GM19467 (cell line): ENCODE measurements around the gene CARM1.

Source experiments
- ATAC-seq: cut with Tn5 transposase; IDR thresholded peaks from one replicate; pipeline ENCODE4 v1.9.1; 2021; ENCODE audit warnings: mild to moderate bottlenecking, moderate library complexity; ENCODE audit not compliant: unreplicated experiment

The CARM1 gene

DNA sequence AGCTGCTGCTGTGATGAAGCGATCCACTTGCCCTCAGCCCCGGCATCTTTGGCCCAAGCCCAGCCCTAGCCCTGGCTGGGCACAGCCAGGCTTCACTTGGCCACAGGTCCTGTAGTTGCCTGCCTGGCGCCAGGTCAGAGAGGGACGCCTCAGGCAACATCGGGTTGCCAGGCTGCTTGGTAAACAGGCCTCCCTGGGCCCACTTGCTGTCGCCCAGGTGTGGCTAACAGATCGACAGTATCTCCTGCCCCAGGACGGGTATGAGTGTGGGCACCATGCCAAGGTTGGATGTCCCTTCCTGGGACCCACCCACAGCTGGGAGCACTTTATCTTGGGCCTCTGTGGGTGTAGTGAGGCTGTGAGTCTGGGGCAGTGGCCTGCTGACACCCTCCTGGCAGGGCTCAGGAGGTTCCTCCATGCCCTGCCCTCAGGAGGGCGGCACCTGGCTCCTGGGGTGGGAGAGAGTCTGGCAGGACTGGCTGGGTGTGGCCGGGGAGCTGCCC, 27.8 kb downstream of the CARM1 start:
- ATAC-seq: no peak

DNA sequence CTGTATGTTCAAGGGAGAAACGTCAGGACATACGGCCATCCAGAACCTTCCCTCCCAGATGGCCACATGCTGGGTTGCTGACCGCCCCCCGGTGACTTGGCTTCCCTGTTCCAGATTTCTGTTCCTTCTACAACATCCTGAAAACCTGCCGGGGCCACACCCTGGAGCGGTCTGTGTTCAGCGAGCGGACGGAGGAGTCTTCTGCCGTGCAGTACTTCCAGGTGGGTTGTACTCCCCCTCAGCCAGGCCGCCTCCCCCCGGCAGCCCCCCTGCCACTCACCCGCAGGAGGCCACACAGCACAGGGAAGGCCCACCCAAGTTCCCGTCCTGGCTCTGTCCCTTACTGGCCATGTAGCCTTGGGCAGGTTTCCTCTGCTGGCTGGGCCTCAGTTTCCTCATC, 36.6 kb downstream of the CARM1 start:
- ATAC-seq: no peak

DNA sequence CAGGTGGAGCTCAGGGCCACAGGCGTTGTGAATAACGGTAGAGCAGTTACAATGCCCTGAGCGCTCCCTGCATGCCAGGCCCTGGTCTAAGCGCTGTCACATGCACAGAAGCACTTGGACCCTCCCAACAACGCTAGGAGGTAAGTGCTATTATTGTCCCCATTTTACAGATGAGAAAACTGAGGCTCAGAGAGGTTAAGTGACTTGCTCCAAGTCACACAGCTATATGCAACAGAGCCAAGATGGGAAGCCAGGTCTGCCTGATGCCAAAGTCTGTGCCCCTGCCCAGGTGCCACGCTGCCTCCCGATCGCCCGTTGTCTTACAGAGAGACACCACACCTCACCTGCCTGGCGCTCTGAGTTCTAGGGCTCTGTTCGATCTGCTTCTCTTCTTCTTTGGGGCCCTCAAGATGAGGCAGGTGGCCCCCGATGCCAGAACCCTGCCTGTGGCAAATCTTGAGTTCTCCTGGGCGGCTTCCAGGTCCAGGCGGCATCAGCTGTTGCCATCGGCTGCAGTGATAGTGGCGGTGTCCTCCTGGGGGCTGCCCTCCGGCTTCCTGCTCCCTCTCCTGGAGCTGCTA, 37.1 kb downstream of the CARM1 start:
- no peak for ATAC-seq

DNA sequence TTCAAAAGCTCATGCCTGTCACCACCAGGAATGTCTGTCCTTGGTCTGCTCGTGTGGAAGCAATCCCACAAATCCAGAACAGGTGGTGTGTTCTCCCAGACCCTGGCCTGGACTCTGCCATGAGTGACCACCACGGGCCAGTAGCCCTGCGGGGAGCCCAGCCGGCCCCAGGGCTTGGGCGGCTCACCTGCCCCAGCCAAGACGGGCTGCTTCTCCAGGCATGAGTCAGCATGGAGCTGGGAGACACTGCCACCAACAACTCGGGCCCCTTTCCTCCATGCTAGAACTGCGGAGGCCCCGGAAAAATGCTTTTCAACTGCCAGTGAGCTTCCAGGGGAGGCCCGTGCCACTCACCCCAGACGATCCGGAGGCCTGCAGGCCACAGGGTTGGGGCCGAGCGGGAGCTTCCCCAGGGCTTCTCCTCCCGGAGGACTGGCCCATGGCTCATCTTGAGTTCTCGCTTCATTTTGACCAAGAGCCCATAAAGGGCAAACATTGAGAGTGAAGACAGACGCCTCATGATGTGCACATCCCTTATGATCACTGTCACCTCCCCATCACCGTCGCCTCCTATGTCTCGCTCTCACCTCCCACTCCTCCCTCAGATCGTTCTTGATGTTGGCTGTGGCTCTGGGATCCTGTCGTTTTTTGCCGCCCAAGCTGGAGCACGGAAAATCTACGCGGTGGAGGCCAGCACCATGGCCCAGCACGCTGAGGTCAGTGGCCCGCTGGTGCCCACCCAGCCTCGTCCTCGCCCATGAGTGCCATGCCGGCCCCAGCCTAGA, 40.4 kb downstream of the CARM1 start:
- no peak for ATAC-seq

DNA sequence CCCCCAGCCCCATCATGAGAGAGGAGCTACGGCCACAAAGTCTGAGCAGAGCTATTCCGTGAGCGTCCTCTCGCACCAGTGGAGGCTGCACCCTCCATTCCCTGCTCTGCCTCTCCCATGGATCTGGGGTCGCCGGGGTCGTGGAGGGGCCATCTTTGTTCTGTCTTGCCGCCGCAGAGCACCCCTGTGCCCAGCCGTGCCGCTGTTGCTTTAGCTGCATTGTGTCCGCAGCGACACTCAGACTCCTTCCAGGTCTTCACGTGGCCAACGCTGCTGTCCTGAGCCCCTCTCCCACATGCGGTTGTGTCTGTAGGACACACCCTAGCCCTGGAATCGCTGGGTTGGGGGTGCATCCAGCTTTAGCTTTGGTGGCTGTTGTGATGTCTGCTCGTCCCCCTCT, 41.3 kb downstream of the CARM1 start:
- ATAC-seq: no peak

DNA sequence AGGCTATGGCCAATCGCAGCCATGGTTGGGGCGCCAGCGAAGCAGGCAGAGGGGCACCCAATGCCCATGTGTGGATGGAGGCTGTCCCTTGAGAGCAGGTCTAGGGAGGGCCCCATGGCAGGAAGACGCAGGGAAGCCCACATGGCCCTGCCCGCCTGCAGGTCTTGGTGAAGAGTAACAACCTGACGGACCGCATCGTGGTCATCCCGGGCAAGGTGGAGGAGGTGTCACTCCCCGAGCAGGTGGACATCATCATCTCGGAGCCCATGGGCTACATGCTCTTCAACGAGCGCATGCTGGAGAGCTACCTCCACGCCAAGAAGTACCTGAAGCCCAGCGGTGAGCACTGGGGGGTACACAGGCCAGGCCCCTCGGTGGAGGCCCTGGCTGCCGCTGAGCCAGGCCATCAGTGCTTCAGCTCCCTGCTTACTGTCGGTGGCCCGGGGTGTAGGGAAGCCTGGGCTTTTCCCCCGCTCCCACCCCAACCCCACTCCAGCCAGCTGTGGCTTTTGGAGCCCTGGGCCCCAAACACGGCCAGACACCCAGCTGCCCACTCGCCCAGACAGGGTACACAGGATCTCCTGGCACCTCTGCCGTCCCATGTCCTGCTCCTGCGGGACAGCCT, 42.5 kb downstream of the CARM1 start:
- ATAC-seq: no peak

DNA sequence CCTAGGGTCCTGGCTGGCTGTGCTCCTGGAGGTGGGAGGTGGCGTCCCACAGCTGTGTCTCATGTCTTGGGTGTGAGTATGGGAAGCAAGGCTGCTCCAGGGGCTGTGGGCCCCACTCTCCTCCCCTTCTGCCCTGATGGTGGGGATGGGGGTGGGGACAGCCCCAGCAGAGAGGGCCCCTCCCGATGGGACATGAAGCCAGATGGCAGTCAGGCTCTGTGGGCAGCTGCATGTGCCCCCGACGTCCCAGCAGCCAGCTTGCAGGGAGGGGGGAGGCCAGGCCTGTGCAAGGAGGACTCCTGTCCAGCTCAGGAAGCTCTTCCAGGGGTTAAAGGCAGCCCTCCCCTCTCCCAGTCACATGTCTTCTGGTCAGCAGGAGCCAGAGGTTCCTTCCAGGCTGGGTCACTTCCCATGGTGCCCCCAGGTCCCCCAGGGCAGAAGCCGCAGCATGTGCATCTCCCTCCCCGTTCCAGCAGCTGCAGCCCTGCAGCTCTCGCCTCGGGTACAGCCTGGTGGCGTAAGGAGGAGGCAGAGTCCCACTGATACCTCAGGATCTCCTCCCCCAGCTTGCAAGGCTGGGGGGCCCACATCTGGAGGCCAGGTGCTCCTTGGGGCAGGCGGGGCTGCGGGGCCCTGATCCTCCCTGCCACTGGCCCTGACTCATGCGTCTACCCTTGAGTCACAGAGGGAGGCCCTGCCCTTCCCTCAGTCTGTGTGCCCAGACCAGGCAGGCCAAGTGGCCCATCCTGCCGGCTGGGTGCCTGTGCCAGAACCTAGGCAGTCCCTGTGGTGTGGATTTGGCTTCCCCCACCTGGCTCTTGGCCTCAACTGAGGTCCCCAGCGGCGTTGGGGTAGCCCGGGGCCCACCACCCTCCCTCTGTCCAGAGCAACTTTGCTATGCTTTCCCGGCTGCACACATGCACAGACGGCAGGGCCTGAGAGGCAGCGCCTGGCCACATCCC, 44.1 kb downstream of the CARM1 start:
- no peak for ATAC-seq

DNA sequence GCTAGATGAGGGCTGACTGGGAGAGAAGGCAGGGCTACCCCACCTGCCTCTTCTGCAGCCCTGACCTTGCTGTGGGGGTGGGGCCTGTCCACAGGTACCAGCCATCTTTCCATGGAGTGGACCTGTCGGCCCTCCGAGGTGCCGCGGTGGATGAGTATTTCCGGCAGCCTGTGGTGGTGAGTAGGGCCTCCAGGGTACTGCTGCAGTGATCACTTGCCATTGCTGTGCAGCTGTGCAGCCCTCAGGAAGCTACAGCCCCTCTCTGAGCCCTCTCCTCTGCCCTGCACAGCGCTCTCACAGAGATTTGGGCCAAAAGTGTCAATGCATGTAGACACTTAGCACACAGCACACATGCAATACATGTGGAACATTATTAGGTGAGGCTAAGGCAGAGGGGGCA, 45.2 kb downstream of the CARM1 start:
- no peak for ATAC-seq

DNA sequence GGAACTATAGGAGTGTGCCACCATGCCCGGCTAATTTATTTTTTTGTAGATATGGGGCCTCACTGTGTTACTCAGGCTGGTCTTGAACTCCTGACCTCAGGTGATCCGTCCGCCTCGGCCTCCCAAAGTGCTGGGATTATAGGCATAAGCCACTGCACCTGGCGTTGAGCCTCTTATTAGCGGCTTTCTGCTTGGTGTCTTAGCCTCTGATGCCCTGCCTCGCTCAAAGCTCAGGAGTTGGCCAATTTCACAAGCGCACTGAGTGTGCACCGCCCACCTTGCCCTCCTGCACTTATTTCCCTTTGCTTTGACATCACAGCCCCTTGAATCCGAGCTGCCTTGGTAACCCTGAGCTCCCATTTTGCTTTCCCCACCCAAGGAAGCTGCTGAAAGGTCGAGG, 47.0 kb downstream of the CARM1 start:
- no peak for ATAC-seq

DNA sequence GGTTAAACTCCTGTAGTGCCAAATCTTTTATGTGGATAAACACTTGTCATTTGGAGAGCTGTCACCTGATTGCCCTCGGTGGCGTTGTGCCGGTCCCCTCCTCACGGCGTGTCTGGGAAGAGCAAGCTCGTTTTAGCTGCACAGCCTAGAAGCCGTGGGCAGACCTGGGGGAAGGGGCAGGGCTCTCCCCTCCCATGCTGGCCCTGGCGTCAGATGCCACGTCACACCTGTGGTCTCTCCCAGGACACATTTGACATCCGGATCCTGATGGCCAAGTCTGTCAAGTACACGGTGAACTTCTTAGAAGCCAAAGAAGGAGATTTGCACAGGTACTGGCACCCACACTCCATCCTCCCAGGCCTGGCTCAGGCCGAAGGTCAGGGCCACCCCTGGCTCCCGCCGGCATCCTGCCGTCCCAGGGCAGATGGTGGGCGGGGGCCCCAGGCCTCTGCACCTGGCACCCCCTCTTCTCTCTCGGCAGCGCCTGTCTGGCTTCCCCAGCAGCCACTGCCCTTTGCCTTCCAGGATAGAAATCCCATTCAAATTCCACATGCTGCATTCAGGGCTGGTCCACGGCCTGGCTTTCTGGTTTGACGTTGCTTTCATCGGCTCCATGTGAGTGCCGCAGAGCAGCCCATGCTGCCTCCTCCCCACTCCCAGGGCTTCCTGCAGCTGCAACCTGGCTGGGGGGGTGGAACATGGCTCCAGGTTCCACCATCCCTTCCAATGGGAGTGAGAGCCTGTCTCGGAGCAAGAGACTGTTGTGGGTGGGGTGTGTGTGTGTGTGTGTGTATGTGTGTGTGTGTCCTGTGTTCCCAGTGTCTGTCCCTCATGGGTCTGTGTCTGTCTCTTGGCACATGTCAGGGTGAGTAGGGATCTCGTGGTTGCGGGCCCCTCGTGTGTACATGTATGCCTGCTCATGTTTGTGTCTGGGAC, 48.3 kb downstream of the CARM1 start:
- no peak for ATAC-seq

DNA sequence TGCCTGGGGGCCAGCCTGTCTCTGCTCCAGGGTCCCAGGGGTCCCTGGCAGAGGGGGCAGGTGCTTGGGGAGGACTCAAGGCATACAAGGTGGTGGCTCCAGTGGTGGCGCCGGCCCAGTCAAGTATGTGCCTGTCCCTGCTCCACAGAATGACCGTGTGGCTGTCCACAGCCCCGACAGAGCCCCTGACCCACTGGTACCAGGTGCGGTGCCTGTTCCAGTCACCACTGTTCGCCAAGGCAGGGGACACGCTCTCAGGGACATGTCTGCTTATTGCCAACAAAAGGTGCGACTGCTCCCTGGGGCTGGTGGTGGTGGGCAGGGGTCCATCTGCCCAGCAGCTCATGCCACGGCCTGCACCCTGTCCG, 48.9 kb downstream of the CARM1 start:
- ATAC-seq: no peak

DNA sequence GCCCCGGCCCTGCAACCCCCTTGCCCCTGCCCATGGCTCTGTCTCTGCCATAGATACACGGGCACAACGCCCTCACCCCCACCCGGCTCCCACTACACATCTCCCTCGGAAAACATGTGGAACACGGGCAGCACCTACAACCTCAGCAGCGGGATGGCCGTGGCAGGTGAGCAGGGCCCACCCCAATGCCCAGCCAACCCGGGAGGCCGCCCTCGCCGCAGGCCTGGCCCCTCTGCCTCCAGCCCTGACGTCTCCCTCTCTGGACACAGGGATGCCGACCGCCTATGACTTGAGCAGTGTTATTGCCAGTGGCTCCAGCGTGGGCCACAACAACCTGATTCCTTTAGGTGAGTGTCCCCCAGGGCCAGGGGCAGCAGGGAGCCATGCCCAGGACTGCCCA, 49.4 kb downstream of the CARM1 start:
- no peak for ATAC-seq

DNA sequence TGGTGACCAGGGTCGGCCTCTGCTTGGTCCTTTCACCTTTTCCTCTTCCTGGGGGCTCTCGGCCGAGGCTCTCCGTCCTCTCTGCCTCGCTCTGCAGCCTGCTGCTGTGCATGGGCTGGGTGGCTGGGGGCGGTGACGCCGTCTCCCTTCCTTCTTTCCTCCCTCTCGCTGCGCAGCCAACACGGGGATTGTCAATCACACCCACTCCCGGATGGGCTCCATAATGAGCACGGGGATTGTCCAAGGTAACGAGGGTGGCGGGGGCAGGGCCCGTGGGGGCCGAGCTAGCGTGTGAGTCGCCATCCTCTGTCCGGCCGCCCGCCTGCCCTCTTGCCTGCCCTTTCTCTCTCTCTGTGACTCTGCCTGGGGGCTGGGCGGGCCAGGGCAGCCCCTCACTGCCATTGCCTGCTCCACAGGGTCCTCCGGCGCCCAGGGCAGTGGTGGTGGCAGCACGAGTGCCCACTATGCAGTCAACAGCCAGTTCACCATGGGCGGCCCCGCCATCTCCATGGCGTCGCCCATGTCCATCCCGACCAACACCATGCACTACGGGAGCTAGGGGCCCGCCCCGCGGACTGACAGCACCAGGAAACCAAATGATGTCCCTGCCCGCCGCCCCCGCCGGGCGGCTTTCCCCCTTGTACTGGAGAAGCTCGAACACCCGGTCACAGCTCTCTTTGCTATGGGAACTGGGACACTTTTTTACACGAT, 50.0 kb downstream of the CARM1 start:
- ATAC-seq: no peak

DNA sequence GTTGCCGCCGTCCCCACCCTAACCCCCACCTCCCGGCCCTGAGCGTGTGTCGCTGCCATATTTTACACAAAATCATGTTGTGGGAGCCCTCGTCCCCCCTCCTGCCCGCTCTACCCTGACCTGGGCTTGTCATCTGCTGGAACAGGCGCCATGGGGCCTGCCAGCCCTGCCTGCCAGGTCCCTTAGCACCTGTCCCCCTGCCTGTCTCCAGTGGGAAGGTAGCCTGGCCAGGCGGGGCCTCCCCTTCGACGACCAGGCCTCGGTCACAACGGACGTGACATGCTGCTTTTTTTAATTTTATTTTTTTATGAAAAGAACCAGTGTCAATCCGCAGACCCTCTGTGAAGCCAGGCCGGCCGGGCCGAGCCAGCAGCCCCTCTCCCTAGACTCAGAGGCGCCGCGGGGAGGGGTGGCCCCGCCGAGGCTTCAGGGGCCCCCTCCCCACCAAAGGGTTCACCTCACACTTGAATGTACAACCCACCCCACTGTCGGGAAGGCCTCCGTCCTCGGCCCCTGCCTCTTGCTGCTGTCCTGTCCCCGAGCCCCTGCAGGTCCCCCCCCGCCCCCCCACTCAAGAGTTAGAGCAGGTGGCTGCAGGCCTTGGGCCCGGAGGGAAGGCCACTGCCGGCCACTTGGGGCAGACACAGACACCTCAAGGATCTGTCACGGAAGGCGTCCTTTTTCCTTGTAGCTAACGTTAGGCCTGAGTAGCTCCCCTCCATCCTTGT, 50.7 kb downstream of the CARM1 start:
- no peak for ATAC-seq

DNA sequence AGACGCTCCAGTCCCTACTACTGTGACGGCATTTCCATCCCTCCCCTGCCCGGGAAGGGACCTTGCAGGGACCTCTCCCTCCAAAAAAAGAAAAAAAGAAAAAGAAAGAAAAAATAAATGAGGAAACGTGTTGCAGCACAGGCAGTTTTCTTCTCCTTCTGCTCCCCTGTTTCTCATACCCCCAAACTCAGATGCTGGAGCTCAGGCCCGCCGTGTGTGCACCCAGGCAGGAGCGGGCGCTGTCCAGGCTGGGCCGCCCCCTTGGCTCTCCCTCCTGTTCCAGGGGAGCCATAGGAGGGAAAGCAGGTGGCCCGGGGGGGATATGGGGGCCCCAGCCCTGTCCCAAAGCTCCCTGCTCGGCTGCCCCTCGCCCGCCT, 51.3 kb downstream of the CARM1 start:
- ATAC-seq: no peak

DNA sequence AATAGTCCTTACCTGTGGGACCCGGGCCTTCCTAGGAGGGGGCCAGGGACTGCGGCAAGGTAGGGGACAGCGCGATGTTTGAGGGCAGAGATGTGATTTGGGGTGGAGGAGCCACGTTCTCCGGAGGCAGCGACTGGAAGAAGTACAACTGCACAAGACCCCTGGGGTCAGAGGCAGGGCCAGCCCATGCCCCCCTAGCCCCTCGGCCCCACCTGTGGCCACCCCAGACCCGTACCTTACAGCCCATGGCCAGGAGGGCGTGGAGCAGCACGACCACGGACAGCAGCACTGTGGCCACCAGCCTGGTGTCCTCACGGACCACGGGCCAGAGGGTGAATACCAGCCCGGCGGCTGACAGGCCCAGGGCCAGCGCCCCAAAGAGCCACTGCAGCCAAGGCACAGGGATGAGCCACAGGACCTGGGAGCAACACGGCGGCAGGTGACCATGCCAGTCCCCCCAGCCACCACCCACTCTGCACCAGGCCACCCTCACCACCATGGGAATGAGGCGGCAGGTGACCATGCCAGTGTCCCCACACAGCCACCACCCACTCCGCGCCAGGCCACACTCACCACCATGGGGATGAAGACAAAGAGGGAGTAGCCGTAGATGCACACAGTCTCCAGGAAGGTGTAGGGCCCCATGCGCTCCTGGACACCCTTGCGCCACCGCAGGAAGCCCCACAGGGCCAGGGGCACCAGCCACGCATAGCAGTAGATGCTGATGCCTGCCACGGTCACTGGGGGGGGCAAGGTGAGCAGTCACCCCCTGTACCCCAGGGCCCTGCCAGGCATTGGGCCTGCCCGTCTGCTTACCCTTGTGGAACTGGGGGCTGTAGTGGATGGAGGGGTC, 52.1 kb downstream of the CARM1 start:
- no peak for ATAC-seq

DNA sequence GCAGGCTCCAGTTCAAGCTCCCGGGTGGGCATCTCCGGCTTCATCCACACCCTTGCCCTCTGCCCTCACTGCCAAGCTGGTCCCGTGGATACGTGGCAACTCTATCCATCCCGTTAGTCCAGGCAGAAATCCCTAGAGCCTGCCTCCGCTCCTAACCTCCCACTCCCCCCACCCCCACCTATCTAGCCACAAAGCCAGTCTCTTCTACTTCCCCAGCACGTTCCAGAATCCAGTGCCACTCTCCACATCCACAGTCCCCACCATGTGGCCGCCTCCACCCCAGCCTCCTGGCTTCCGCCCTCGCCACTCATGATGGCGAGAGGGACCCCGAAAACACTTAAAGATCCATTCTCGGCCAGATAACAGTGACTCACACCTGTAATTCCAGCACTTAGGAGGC, 53.2 kb downstream of the CARM1 start:
- ATAC-seq: no peak
